ENCODE results near the gene RNPS1. TPM values are rescaled to one million over a fixed set of nuclear protein-coding genes. Genes with fewer than 3 reads are reported as not detected.
"Not testable (repeated sequence)": the region's sequence is repeated elsewhere in the genome, so short reads cannot be mapped to it uniquely, and the experiment has no call there.

The RNPS1 gene
- total RNA-seq, 1 donor from 2014 or later, result 64.5 TPM

DNA sequence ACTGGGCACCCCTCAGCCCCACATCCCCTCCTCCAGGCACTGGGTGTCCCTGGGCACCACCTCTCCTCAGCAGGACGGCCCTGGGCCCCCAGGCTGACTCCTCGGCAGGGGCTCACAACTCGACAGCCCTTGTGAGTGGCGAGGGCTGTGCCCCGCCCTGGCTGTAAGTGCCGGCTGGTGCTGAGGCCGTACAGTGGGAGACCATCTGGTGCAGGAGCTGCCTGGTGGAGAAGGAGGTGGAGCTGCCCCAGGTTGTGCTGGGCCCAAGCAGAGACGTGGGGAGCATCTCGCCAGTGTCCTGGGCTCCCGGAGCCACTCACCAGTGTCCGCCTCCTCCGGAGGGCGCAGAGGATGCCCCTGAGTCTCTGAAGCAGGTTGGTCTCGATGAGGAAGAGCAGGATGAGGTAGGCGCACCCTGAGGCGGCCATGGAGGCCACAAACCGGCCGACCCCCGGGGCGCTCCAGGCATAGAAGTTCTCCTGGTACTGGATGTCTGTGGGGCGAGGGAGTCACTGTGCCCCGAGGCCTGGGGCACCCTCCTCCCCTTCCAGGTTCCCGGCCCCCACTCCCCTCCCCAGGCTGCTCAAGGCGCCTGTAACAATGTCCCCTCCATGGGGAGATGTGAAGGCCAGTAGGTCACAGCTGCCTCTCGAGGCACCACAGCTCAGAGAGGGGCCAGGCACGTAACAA lies 15.1 kb upstream of the RNPS1 start:
- no peak for DNase-seq (ENCODE audit: low read depth, low spot score)

DNA sequence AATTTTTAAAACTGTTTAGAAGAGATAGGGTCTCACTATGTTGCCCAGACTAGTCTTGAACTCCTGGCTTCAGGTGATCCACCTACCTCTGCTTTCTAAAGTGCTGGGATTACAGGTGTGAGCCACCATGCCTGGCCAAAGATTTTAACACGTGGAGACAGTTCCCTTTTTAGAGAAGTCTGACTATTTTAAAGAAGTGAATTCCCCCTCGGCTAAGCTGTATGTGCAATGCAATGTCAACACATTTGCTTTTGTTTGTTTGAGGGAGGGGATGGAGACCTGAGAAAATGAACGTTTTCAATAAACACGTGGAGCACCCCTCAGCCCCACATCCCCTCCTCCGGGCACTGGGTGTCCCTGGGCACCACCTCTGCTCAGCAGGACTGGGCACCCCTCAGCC lies 14.3 kb upstream of the RNPS1 start:
- DNase-seq (ENCODE audit: low read depth, low spot score), result no peak

DNA sequence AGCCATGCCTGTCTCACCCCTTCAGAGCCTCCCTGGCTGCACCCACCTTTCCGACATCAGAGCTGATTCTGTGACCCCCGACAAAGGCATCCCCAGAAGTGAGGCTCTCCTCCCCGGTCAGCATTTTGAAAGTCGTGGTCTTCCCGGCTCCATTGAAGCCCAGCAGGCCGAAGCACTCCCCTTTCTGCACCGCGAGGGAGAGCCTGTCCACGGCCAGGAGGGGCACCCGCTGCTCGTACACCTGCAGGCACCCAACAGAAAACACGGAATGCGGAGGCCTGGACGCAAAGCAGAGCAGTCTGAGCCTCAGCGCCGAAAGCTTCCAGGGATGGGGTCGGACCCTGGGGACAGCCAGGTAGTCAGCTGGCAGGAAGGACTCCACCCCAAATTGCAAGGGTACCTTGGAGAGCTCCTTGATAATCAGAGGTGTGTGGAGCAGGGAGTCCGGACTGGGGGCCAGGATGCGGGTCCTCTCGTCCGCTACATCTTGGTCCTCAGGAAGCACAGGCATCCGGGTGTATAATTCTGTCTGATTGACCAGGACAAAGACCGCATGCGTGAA lies 13.1 kb upstream of the RNPS1 start:
- no peak for DNase-seq (ENCODE audit: low read depth, low spot score)

DNA sequence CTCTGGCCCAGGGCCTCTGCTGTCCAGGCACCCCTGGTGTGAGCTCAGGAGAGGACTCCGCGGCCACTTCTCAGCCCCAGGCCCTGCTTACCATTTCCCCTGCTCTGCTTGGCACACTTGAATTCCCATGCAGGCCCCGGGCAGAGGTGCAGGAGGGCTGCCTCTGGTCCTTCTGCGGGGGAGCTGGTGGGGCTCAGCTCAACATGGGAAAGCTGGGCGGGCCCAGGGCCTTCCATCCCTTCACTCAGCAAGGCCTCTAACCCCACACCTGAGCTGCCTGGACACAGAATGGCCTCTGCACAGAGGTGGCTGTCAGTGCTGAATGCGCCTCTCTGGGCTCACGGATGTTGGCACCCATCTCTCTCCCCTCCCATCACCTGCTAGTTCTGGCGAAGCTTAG lies 12.5 kb upstream of the RNPS1 start:
- DNase-seq (ENCODE audit: low read depth, low spot score), result no peak

DNA sequence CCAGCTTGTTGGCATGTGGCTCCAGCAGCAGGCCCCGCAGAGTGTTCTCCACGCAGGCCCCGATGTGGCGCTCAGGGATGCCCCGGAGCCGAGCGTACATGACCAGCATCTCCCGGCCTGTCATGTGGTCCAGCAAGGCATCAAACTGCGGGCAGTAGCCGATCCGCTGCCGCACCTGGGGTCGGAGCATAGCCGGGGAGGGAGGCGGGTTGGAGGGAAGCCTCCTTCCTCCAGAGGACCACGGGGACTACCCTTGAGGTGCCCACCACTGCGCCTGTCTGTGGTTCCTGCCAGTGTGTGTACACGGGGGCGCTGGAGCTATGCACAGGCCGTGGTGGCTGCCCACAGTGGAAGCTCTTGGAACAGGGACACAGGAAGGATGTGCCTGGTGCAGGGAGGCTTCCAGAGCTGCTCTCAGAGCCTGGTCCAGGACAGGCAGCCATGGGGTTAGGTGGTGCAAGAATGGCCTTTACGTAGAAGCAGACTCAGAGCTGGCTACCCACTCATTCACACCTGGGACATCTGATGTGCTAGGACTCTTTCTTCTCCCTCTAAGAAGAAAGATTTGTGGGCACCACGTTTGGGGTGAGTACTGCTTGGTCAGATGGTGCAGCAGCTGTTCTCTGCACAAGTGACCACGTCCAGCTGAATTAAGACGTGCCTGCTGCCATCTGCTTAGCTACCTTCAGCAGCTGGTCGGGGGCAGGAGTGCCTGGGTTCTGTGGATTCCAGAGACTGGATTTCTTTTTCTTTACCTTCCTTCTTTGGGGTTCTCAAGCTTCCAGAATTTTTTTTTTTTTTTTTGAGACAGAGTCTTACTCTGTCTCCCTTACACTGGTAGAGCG lies 11.3 kb upstream of the RNPS1 start:
- DNase-seq (ENCODE audit: low read depth, low spot score), result no peak

DNA sequence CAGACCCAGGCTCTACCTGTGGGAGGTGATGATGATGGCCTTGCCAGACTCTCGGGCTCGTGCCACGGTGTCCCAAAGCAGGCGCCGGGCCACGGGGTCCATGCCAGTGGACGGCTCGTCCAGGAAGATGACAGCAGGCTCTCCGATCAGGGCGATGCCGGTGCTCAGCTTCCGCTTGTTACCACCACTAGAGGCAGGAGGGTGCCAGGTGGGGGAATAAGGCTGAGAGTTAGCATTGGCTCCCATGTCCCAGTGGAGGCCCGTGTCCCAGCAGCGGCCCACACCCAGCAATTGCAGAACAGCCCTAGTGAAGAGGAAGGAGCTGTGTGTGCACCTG lies 10.3 kb upstream of the RNPS1 start:
- DNase-seq (ENCODE audit: low read depth, low spot score), result no peak

DNA sequence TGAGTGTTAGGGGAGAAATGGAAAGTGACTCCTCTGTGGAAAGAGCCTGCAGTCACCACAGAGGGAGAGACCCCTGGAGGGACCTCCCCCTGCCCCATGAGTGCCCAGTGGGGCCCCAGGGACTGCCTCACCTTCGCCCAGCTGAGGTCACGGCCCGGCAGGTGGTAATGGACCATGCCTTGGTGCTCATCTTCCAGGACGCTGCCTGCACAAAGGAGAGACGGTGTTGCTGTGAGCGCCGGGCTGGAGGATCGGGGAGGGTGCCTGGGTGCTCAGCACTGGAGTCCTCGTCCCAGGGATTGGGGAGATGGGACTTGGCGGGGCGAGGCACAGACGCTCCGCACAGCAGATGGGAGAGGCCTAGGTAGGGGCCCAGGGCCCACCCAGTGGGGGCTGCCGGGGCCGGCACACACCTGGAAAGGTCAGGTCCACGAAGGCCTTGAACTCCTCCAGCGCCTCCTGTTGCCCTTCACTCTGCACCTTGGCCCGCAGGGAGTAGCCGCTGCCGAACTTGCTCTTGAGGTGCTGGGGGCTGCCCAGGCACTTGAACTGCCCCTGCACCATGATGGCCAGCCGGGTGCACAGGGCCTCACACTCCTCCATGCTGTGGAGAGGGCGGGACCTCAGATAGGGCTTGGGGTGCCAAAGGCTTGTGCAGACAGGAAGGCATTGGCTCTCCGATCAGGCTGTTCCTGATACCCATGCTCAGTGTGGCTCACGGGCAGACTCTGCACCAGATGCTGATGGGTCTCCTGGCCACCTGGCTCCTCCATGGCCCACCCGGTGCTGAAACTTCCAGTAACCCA lies 9.7 kb upstream of the RNPS1 start:
- no peak for DNase-seq (ENCODE audit: low read depth, low spot score)

DNA sequence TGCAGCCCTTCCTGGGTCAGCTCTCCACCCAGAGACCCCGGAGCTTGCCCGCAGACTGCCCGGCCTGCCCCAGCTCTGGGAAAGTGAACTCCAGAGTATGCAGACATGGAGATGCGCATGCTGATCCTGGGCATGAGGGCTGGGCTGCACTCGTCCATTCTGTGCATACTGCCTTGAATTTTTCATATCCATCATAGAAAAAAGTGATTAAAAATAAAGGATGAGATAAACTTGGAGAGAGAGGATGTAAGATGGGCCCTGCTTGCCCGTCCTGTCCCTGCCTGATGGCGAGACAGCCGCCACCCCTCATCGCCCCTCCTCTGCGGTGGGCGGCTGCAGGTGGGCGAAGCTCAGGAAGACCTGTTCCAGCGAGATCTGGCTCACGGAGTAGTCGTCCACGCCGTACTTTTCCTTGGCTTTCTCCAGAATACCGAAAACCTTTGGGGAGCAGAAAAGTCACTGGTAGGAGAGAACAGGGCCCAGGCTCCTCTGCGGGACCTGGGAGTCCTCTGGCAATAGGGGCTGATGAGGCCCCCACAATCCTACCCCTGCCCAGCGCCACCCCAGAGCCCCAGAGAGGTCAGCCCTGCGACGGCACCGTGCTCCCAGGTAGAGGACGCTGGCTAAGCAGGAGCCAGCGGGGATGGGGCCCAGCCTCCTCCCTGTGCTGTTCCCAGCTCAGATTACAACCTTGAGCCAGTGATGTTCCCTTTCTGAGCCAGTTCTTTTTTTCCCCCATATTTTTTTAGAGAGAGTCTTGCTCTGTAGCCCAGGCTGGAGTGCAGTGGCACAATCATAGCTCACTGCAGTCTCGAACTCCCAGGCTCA lies 8.7 kb upstream of the RNPS1 start:
- no peak for DNase-seq (ENCODE audit: low read depth, low spot score)

DNA sequence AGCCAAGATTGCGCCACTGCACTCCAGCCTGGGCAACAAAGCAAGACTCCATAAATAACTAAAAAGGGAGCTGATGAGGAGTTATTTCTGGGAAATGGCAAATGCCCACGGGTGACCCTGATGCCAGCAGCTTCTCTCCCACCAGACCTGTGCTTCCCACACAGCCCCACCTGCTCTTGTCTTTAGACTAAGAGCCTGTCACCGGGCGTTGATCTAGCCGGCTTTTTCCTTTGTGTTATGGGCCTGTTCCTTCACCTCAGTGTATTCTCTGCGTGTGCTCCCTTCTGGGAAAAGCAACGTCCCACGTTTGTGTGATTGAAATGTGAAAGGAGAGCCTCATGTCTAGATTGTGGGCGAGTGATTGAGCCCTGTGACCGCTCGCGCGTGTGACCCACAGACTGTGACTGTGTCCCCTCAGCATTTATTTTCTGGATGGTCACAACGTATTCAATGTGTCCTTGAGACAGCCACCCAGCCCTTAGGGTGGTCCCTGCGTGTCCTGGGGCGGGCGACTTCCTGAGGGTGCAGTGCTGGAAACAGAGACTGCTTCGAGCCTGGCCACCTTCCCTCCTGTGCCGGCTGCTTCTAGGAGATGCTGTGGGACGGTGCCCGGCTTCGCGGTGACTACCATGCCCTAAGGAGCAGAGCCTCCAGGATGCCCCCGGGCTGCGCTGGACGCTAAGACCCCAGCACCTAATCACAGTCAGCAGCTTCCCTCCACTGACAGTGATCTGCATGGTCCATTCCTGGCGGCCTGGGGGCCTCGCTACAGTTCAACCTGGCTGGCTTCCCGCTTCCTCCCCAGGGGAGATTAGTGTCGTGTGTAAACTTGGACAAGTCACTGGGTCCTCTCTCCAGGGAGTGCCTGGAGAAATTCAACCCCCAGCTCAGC lies 7.8 kb upstream of the RNPS1 start:
- no peak for DNase-seq (ENCODE audit: low read depth, low spot score)

DNA sequence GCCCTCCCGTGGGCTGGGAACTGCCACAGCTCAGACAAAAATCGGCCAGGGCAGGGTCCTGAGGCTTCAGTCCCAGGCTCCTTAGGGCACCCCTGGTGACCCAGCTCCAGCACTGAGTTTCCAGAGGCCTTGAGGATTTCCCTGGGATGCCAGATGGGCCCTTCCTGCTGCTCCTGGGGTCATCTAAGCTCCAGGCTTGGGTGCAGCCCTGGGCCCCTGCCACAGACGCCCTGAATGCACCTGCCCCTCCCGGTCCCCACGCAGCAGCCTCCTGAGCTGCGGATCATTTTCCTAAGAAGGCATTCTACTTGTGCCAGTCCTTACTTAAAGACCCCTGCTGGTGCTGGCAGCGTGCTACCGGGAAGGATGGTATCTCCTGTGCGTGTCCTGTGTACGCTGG lies 6.0 kb upstream of the RNPS1 start:
- DNase-seq (ENCODE audit: low read depth, low spot score), result no peak

DNA sequence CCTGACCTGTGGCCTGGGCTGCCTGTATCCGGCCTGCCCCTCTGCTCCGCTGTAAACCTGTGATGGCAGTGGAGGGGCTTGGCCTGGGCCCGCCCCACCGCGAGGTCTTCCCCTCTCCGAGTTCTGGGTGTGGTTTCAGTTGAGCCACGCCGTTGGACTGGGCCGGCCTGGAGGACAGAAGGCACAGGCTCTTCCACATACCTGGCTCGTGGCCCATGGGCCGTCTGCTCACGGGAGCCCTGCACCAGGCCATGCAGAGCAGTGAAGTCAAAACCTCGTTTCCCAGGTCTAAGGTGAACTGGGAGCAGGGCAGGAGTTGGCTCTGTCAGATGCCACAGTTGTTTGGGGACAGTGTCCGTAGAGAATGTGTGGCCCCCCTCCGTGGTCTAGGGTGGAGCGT lies 5.6 kb upstream of the RNPS1 start:
- no peak for DNase-seq (ENCODE audit: low read depth, low spot score)

DNA sequence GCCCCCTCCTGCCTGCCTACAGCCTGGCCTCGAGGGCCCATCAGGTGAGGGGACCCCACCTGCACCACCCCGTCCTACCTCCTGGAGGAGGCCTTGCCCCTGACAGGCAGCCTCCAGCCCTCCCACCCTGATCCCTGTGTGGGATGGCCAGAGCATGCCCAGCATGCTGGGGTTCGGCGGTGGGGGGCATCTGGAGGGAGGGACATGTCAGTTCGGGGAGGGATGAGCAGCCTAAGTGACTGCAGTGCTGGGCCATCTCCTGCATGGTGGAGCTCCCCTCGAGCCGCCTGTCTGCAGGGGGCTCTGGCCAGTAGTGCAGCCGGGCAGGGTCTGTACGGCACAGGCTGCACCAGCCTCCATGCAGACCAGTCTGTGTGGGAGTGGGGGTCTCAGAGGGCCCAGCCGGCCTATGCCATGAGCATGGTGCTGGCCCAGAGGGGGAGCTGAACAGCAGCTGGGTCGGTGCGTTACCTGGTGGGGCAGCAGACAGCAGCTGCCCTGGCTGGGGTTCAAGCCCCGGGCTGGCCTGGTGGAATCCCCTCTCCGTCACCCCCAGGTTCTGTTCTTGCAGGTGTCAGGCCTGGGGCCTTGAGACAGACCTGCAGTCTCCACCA lies 4.0 kb upstream of the RNPS1 start:
- no peak for DNase-seq (ENCODE audit: low read depth, low spot score)

DNA sequence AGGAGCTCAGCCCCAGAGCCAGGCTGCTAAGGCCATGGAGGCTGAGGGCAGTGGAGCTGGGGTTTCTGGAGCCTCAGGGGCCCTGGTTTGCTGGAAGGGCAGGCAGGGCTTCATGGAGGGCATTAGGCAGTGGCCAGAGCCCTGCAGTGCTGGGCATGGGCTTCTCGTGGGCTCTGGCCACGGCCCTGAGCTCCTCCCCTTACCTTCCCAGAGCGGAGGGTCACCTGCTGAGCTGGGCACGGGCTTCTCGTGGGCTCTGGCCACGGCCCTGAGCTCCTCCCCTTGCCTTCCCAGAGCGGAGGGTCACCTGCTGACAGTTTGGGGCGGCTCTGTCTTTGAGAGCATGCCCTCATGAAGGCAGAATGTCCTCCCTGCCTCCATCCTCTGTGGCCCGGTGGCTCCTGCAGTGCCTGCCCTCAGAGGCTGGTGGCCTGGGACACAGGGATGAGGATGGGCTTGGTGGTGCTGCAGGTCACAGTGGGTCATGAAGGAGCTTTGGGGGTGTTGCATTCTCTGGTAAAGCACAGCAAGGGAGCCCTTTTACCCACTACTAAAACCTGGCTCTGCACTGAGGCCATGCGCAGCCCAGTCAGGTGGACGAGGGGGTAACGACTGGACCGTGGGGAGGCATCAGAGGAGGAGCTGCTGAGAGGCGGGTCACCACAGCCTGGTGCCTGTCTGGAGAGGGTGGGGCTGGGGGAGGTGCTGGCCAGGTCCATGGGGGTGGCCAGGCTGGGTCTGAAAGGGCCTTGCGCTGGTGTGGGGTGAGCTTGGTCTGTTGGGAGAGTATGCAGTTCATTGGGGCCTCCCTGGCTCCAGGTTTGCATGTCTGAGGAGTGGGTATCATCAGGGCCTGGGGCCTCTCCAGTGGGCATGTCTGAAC lies 2.9 kb upstream of the RNPS1 start:
- DNase-seq (ENCODE audit: low read depth, low spot score), result no peak

DNA sequence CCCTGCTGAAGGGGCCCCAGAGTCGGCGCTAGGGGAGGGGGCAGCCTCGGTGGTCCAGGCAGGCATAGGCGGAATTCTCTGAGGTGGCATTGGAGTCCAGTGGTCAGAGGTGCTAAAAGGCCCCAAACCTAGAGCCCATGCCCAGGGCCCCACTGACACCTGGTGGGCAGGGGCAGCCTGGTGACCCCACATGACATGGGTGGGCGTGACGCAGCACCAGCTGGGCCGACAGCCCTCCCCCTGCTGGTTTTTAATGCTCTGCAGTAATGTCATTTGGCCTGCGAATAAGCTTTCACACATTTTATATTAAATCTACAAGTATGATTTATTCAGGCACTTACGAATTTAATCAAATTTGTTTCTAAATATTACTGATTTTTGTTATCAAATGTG lies 2.1 kb upstream of the RNPS1 start:
- DNase-seq (ENCODE audit: low read depth, low spot score), result no peak

DNA sequence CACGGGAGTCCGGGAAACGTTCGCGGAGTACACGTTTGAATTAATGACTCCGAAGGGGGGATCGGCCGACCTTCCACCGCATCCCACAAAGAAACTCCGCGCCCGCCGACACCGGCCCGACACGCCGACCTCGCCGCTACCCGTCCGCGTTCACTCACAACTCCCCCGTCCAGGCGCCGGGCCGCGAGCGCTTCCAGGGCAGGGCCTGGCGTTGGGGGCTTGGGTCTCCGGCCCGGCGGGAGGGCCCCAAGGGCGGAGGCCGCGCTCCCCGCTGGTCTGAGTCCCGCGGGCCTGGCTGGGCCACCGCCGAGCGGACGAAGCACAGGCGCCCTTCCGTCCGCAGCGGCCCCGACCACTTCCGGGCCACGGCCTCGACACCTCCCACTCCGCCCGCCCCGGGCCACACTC lies 417 bp downstream of the RNPS1 start:
- not testable (repeated sequence) for DNase-seq (ENCODE audit: low read depth, low spot score)

DNA sequence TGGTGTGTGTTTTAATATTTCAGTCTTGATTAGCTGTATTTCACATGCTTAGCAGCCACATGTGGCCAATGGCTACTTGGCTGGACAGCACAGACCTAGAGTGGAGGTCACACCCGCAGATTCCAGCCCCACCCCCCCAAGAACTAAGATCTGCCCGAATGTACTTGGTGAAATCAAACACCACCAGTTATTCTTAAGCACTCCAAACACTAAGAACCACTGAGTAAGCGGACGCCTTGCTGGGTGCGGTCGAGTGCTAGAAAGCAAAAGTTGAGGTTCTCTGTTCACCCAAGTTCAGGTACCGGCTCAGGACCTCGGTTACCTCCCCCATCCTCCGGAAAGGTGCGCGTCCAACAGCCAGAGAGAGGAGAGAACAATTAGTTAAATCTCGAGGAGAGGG lies 1.0 kb downstream of the RNPS1 start:
- not testable (repeated sequence) for DNase-seq (ENCODE audit: low read depth, low spot score)

DNA sequence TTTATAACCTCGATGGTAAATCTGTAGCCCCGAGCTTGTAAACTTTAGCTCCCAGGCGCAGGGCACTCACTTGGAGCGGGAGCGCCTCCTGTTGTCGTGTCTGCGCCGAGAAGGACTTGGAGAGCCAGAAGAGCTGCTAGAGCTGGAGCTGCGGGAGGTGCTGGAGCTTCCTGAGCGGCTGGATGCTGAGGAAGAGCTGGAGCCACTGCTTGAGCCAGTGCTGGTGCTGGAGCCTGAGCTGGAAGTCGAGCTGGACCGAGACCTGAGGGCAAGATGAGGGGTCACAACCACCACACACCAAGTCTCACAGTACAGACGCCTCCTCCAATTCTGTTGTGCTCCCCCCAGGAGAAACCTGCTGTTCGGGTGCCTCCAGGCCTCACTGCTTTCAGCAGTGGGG lies 4.9 kb downstream of the RNPS1 start:
- DNase-seq (ENCODE audit: low read depth, low spot score), result not testable (repeated sequence)

DNA sequence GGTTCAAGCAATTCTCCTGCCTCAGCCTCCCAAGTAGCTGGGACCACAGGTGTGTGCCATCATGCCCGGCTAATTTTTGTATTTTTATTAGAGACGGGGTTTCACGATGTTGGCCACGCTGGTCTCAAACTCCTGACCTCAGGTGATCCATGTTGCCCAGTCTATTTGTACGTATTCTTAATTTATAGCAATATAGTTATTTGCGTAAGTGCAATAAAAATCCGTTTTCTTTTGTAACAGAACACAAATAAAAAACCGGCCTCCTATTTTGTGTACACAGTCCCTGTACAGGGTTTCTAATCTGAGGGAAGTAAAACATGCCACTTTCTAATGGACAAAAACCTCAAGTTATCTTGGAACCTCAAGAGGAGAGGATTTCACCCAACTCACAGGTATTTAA lies 7.7 kb downstream of the RNPS1 start:
- DNase-seq (ENCODE audit: low read depth, low spot score), result no peak

DNA sequence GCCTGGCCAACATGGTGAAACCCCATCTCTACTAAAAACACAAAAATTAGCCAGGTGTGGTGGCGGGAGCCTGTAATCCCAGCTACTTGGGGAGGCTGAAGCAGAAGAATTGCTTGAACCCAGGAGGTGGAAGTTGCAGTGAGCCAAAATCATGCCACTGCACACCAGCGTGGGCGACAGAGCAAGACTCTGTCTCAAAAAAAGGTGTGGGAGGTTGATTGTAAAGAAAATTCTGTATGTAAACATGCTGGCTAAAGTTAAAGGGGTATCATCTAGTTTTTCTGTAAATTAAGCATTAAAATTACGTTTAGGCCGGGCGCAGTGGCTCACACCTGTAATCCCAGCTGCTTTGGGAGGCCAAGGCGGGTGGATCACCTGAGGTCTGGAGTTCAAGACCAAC lies 9.4 kb downstream of the RNPS1 start:
- not testable (repeated sequence) for DNase-seq (ENCODE audit: low read depth, low spot score)

Measured in pulmonary artery endothelial cell (primary cell).